ENCODE results near the gene TNS4.

Gene TNS4

DNA sequence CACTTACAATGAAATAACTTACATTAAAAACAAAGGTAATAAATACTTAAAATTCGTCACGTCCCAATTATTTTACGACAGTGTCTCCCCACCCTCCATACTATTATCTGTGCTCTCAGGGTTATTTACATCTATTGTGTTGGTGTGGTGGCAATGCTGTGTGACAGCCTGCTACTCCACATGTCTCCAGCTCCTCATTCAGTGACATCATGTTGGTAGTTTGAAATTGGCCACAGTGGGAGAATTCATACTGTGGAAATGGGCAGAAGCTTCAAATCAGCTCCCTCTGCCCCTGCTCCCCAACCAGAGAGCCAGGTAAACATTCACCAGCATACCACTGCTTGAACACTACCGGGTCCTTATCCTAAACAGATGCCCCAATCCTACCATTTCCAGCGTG, 6.3 kb downstream of the TNS4 start:
- DNase-seq (ENCODE audit: low read depth), result no peak

DNA sequence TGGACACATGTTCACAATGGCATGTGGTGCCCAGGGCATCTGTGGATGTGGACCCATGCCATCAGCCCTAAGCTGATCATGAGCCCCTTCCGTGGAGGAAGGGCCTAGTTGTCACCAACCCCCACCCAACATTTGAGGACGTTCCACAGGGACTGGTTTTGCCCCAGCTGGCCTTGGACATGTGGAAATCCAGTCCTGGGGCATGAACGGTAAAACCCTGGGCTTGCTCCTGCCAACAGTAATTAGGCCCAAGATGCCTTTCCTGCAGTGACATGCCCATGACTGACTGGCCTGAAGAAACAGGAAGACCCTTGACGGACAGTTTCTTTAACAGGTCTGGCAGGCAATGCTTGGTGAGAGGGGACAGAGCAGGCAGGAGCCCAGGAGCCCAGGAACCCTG, 7.7 kb downstream of the TNS4 start:
- no peak for DNase-seq (ENCODE audit: low read depth)

DNA sequence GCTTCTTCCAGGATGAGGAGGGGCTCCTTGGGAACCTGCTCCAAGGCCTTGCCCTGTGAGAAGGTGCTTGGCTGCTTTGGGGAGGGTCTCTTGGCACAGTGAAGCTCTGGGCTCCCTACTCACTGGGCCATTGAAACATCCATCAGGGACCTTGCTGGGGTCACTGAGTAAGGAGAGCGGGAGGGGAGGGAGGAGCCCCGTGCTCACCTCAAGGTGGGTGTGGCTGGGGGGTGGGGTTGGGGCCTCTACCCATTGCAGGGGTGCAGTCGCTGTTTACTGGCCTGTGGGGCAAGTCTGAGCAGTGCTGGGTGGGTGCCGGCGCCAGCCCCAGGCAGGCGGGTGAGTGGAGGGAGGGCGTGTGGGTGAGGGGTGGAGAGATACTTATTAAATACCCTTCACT, 9.9 kb downstream of the TNS4 start:
- DNase-seq (ENCODE audit: low read depth), result no peak

DNA sequence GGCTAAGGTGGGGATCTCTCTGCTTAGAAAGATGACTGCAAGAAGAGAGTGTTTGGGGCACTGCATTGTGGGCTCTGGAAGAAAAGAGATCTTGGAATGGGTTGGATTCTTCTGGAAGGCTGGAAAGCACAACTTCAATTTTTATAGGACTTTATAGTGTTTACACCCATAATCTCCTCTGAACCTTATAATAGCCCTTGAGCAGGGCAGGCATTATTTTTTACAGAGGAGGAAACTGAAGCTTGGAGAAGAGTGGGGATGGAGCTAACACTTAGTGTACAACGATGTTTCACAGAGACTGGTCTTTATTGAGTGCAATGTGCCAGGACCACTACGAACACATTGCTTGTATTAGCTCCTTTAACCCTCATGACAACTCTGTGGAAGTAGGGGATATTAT, 10.4 kb downstream of the TNS4 start:
- no peak for DNase-seq (ENCODE audit: low read depth)

DNA sequence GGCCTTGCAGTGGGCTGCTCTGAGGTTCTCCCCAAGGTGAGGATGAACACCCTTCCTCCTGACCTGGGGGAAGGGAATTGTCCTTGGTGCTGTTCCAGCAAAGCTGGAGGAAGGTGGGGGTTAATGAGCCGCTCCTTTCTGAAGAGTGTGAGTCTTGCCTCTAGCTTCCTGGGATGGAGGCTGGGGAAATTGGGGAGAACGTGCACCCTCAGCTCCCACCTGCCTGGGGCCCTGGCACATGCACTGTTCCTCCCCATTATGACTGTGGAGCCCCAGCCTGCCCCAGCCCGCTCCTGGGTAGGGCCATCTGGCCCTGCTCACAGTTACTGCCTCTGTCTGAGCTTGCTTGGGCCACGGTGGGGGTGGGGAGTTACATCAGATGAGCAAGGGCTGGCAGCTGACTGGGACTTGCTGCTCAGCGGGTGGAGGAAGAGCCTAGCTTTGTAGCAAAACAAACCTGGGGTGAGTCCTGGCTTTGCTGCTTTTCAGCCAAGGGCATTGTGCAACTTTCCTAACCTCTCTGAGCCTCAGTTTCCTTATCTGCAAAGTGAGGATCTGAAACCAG, 11.1 kb downstream of the TNS4 start:
- no peak for DNase-seq (ENCODE audit: low read depth)

- no peak for DNase-seq (ENCODE audit: low read depth)
These were observed 13.9 kb downstream of the TNS4 start for GRCh38 chr17:40487371-40488020.

GRCh38 chr17:40486522-40487370, 14.7 kb downstream of the TNS4 start:
- no peak for DNase-seq (ENCODE audit: low read depth)

GRCh38 chr17:40485851-40486521, 15.4 kb downstream of the TNS4 start:
- DNase-seq (ENCODE audit: low read depth), result peak; percentile 95

GRCh38 chr17:40484973-40485530, 16.4 kb downstream of the TNS4 start:
- no peak for DNase-seq (ENCODE audit: low read depth)

- DNase-seq (ENCODE audit: low read depth), result no peak
These were observed 17.0 kb downstream of the TNS4 start for GRCh38 chr17:40484285-40484972.

DNA sequence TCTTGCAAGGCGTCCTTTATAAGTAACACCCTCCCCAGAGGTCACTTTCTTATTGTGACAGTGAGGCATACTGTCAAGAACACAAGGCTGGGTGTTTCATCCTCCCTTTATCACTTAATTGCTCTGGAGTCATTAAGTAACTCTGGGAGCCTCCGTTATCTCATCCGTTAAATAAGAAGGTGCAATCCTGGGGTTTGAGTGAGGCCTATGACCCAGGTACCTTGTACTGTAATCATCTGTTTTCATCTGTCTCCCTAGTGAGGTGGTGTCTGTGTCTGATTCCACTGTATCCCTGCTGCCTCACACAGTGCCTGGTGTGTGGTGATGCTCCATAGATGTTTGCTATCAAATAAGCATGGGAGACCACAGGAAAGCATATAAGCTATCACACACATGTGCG, 17.7 kb downstream of the TNS4 start:
- no peak for DNase-seq (ENCODE audit: low read depth)

DNA sequence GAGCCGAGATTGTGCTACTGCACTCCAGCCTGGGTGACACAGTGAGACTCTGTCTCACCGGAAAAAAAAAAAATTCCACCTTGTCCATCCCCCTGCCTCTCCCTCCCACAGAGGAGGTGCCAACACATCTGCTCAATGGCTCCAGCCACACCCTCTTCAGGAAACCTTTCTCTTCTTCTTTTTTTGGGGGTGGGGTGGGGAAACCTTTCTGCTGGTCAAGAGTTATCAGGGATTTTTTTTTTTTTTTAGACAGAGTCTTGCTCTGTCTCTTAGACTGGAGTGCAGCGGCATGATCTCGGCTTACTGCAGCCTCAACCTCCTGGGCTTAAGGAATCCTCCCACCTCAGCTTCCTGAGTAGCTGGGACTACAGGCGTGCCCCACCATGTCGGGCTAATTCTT, 18.7 kb downstream of the TNS4 start:
- no peak for DNase-seq (ENCODE audit: low read depth)

GRCh38 chr17:40481106-40481505, 20.3 kb downstream of the TNS4 start:
- no peak for DNase-seq (ENCODE audit: low read depth)

DNA sequence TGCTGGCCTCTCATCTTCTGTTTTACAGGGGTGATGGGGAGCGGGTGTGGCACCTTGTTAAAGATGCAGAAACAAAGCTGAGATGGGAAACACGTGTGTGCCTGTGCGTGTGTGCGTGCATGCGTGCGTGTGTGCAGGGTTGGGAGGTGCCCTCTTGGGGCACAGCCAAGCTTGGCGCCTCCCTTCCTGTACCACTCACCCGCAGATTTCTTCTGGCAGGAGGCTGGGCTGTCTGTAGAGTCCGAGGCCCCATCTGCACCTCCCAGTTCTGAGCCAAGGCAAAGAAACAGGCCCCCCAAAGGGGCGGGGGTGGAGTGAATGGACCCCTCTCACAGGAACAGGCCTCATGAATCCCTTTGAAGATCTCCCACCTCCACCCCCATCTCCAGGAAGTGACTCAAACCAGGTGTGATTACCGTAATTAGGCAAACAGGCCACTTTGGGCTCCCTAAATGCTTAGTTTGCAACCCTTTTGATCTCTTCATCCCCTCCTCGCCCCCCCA, 20.9 kb downstream of the TNS4 start:
- no peak for DNase-seq (ENCODE audit: low read depth)

DNA sequence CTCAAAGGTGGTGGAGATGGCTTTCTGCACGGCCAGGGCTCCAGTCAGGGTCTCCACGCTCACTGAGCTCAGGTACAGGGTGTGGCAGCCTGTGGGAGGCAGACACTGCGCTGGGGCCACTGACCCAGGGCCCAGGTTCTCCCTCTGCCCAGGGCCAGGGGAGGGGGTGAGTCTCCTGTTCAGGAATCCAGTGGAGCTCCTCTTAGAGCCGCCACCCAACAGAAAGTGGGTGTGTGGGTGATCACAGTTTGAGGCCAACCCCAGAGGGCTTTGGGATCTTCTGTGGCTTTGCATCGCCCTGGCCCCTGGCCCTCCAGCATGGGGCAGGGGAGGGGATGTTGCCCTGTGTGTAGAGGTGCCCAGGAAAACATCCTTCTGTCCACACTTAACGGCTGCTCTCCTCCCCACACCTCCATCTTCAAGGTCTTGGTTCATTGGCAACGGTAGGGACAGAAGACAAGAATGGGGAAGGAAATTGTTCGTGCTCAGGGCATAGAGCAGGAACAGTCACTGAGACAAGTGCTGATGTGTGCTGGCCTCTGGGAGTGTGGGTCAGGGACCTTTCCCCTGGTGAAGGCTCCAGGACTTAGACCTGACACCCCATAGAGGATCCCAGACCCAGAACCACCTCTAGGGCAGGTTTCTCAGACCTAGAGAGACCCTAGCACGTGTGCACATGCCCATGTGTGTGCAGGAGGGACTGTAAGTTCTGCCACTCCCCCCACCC, 21.5 kb downstream of the TNS4 start:
- no peak for DNase-seq (ENCODE audit: low read depth)

GRCh38 chr17:40478486-40478885, 22.9 kb downstream of the TNS4 start:
- no peak for DNase-seq (ENCODE audit: low read depth)

- no peak for DNase-seq (ENCODE audit: low read depth)
These were observed 23.6 kb downstream of the TNS4 start for GRCh38 chr17:40477796-40478195.

- no peak for DNase-seq (ENCODE audit: low read depth)
These were observed 26.1 kb downstream of the TNS4 start for GRCh38 chr17:40475234-40475908.

DNA sequence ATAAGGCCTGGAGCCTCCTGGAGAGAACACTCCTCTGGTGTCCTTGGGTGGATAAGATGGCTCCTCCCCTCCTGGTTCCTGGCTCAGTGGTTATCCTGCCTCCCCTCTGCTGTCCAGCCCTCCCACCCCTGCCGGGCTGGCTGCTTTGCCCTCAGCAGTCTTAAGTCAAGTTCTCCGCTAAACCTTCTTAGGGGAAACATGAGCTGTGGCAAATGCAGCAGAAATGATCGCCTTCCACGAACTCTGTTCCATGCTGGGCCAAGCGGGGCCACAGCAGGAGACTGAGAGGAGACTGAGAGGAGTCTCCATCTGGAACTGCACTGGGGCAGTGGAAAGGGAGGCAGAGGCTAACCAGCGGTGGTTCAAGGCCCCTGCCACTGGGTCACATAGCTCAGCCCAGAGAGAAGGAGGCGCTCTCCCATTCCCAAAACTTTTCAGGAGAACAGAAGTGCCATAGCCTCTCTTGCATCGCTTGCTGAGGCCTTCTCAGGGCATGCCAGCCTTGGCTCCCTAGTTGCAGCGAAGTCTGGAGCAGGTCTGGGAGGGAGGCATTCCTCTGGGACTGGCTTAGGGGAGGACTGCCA, 26.9 kb downstream of the TNS4 start:
- DNase-seq (ENCODE audit: low read depth), result no peak

All from HS-5 (cell line).